ENCODE data around the gene NXF3. TPM values are rescaled to one million over a fixed set of nuclear protein-coding genes. Genes with fewer than 3 reads are reported as not detected.
"Not testable (repeated sequence)": the region's sequence is repeated elsewhere in the genome, so short reads cannot be mapped to it uniquely, and the experiment has no call there.

Gene NXF3
- total RNA-seq, 1 experiment from 2014 or later = not detected

DNA sequence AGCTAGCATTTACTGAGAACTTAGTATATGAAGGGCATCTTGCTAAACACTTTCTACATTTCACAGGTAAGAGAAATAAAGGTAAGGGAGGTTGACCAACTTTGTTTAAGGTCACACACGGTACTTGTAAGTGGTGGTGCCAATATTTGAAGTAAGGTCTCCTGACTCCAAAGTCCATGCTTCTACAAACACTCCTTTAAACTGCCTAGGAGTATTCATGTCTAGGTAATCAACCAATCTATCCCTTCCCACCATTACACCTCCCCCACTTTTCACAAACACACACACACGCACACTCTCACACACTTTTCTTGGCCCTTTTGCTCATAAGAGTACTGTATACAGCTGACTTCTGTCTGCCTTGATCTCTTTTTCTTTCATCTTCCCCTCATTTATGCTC, 36.0 kb downstream of the NXF3 start:
- no peak for DNase-seq (ENCODE audit: extremely low read depth, low read depth)

- DNase-seq (ENCODE audit: extremely low read depth, low read depth) = no peak
These were observed 40.3 kb downstream of the NXF3 start for GRCh38 chrX:103052625-103053024.

- DNase-seq (ENCODE audit: extremely low read depth, low read depth) = no peak
These were observed 41.6 kb downstream of the NXF3 start for GRCh38 chrX:103051260-103051789.

DNA sequence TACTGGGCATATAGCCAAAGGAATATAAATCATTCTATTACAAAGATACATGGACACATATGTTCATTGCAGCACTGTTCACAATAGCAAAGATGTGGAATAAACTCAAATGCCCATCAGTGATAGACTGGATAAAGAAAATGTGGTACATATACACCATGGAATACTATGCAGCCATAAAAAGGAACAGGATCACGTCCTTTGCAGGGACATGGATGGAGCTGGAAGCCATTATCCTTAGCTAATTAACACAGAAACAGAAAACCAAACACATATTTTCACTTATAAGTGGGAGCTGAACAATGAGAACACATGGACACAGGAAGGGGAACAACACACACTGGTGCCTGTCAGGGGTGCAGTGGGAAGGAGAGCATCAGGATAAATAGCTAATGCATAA, 59.6 kb downstream of the NXF3 start:
- DNase-seq (ENCODE audit: extremely low read depth, low read depth) = not testable (repeated sequence)

Other genes with a start within 250 kb of the NXF3 start
- 0.52 TPM in 1 of 2 replicates, not detected in the other for gene RAB40AL, start 155.9 kb downstream of the NXF3 start, total RNA-seq (2014; rRNA removed; shearing (Covaris generic))
- not detected in 2 replicates for gene BEX1, start 29.0 kb downstream of the NXF3 start, total RNA-seq (2014; rRNA removed; shearing (Covaris generic))
- 4.5 and 5.3 TPM in 2 replicates for gene BEX4, start 122.0 kb upstream of the NXF3 start, total RNA-seq (2014; rRNA removed; shearing (Covaris generic))
- gene TCEAL8, start 162.0 kb upstream of the NXF3 start, total RNA-seq (2014; rRNA removed; shearing (Covaris generic)) = 82.7 and 94.9 TPM in 2 replicates
- not detected in 2 replicates for gene TCEAL5, start 183.6 kb upstream of the NXF3 start, total RNA-seq (2014; rRNA removed; shearing (Covaris generic))
- 33.3 and 41.1 TPM in 2 replicates for gene BEX2, start 217.8 kb upstream of the NXF3 start, total RNA-seq (2014; rRNA removed; shearing (Covaris generic))
- gene TCEAL7, start 237.1 kb upstream of the NXF3 start, total RNA-seq (2014; rRNA removed; shearing (Covaris generic)) = not detected in 2 replicates

Measured in NCI-H460 (cell line).